ENCODE measurements around the gene NGDN. TPM values are rescaled to one million over a fixed set of nuclear protein-coding genes. Genes with fewer than 3 reads are reported as not detected.

Gene NGDN
- total RNA-seq, 6 experiments from 2014 or later, result 12.0 to 16.5 (median 14.3) TPM

- ATAC-seq (no peak), DNase-seq (peak in 1 of 3 donors; percentile 13)
- intact Hi-C loops (cut with DNase I), result no loop called here
- H3K4me3 ChIP-seq, result no peak overlapping the region
- H3K4me1 ChIP-seq, result no peaks in the 10 kb centered on the region
- H3K27ac ChIP-seq, result no peak overlapping the region
- TF ChIP-seq POLR2A (IDR thresholded peaks at IDR 0.05) (no peak), CTCF (IDR thresholded peaks at IDR 0.05) (no peak)
- H3K9me3 ChIP-seq, result no peaks in the 10 kb centered on the region
- 96% methylated on average over 4 of the region's 13 CpGs for WGBS (ENCODE audit: insufficient coverage, low coverage, low lambda C conversion rate, missing lambda C conversion rate)
- no peaks in the 10 kb centered on the region for H3K36me3 ChIP-seq
- H3K27me3 ChIP-seq, result no peaks in the 10 kb centered on the region
These were observed 40.6 kb upstream of the NGDN start for GRCh38 chr14:23428686-23429495.

GRCh38 chr14:23430016-23430722 is 39.3 kb upstream of the NGDN start:
- H3K27me3 ChIP-seq, result no peaks in the 10 kb centered on the region
- H3K9me3 ChIP-seq, result no peaks in the 10 kb centered on the region
- intact Hi-C loops (cut with DNase I), result no loop called here
- TF ChIP-seq POLR2A (IDR thresholded peaks at IDR 0.05), result no peak
- TF ChIP-seq CTCF (IDR thresholded peaks at IDR 0.05), result no peak
- ATAC-seq, result no peak
- H3K27ac ChIP-seq, result no peak overlapping the region
- H3K36me3 ChIP-seq, result no peaks in the 10 kb centered on the region
- peak in 1 of 3 donors; percentile 30 for DNase-seq
- no peaks in the 10 kb centered on the region for H3K4me1 ChIP-seq
- WGBS (ENCODE audit: insufficient coverage, low coverage, low lambda C conversion rate, missing lambda C conversion rate), result 57% methylated on average over 10 of the region's 10 CpGs
- no peak overlapping the region for H3K4me3 ChIP-seq

GRCh38 chr14:23430723-23431085 is 38.8 kb upstream of the NGDN start:
- H3K4me1 ChIP-seq, result no peaks in the 10 kb centered on the region
- intact Hi-C loops (cut with DNase I), result no loop called here
- H3K27me3 ChIP-seq, result no peaks in the 10 kb centered on the region
- H3K36me3 ChIP-seq, result no peaks in the 10 kb centered on the region
- ATAC-seq (no peak), DNase-seq (peak in 1 of 3 donors; percentile 27)
- no peak for TF ChIP-seq POLR2A (IDR thresholded peaks at IDR 0.05)
- no peaks in the 10 kb centered on the region for H3K9me3 ChIP-seq
- WGBS (ENCODE audit: insufficient coverage, low coverage, low lambda C conversion rate, missing lambda C conversion rate), result 0% methylated on average over 1 of the region's 2 CpGs
- no peak overlapping the region for H3K27ac ChIP-seq
- H3K4me3 ChIP-seq, result no peak overlapping the region

GRCh38 chr14:23431486-23431885 is 38.0 kb upstream of the NGDN start:
- intact Hi-C loops (cut with DNase I), result no loop called here
- Histone ChIP-seq H3K27me3 (no peaks in the 10 kb centered on the region), H3K9me3 (no peaks in the 10 kb centered on the region), H3K27ac (no peak overlapping the region), H3K36me3 (no peaks in the 10 kb centered on the region), H3K4me1 (no peaks in the 10 kb centered on the region), H3K4me3 (no peak overlapping the region)
- DNase-seq (no peak), ATAC-seq (no peak)
- WGBS (ENCODE audit: insufficient coverage, low coverage, low lambda C conversion rate, missing lambda C conversion rate), result no CpG with 5 or more reads among the region's 10 CpGs
- no peak for TF ChIP-seq CTCF (IDR thresholded peaks at IDR 0.05)
- no peak for TF ChIP-seq POLR2A (IDR thresholded peaks at IDR 0.05)
